Lower leg skin (tissue), 3 donors: Measurements from ENCODE around the gene SLC13A3.

ENCODE experiments used
- CTCF ChIP-seq, 3 donors: fragments of 450-650 bp; IDR thresholded peaks; one replicate each; pipeline ENCODE4 v1.5.1; 2016; ENCODE audit warnings: antibody characterized with exemption in 3 of 3, mild to moderate bottlenecking in 3 of 3, moderate library complexity in 2 of 3
- POLR2A ChIP-seq, 2 donors: fragments of 450-650 bp; IDR thresholded peaks; one replicate each; pipeline ENCODE4 v1.6.1; 2016 to 2017; ENCODE audit warnings: antibody characterized with exemption in 2 of 2, mild to moderate bottlenecking in 1 of 2, moderate library complexity in 1 of 2

- TF ChIP-seq CTCF (IDR thresholded peaks at IDR 0.05) (no peak), POLR2A (IDR thresholded peaks at IDR 0.05) (no peak)
Observed at GRCh38 chr20:46530640-46531039, 120.6 kb downstream of the SLC13A3 start.
